Lower leg skin (tissue), 3 donors: ENCODE measurements around the gene MYO1B.

Experiments used
- POLR2A ChIP-seq, 2 donors: fragments of 450-650 bp; IDR thresholded peaks; one replicate each; pipeline ENCODE4 v1.6.1; 2016 to 2017; ENCODE audit warnings: antibody characterized with exemption in 2 of 2, mild to moderate bottlenecking in 1 of 2, moderate library complexity in 1 of 2
- TF ChIP-seq, protein P1 (sequence below), 3 donors: fragments of 450-650 bp; IDR thresholded peaks; one replicate each; pipeline ENCODE4 v1.5.1; 2016; ENCODE audit warnings: antibody characterized with exemption in 3 of 3, mild to moderate bottlenecking in 3 of 3, moderate library complexity in 2 of 3

GRCh38 chr2:191345788-191346187 lies 100.6 kb downstream of the MYO1B start:
- TF ChIP-seq, protein P1, sequence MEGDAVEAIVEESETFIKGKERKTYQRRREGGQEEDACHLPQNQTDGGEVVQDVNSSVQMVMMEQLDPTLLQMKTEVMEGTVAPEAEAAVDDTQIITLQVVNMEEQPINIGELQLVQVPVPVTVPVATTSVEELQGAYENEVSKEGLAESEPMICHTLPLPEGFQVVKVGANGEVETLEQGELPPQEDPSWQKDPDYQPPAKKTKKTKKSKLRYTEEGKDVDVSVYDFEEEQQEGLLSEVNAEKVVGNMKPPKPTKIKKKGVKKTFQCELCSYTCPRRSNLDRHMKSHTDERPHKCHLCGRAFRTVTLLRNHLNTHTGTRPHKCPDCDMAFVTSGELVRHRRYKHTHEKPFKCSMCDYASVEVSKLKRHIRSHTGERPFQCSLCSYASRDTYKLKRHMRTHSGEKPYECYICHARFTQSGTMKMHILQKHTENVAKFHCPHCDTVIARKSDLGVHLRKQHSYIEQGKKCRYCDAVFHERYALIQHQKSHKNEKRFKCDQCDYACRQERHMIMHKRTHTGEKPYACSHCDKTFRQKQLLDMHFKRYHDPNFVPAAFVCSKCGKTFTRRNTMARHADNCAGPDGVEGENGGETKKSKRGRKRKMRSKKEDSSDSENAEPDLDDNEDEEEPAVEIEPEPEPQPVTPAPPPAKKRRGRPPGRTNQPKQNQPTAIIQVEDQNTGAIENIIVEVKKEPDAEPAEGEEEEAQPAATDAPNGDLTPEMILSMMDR (IDR thresholded peaks at IDR 0.05), result no peak
- no peak for TF ChIP-seq POLR2A (IDR thresholded peaks at IDR 0.05)
